Stimulated activated CD4-positive, alpha-beta T cell treated with anti-CD3 and anti-CD28 coated beads, Interleukin-2, amount 100 ng/mL, for 4 hours (primary cell): ENCODE data around the gene C12orf76.
"Not testable (repeated sequence)": the region's sequence is repeated elsewhere in the genome, so short reads cannot be mapped to it uniquely, and the experiment has no call there.

Experiments used
- DNase-seq: peaks from one replicate; pipeline ENCODE4 v3.0.0-alpha.2; 2020; ENCODE audit warnings: low read depth

C12orf76 gene

GRCh38 chr12:110065540-110065939, 17.2 kb upstream of the C12orf76 start:
- no peak for DNase-seq

GRCh38 chr12:110062241-110062640, 13.9 kb upstream of the C12orf76 start:
- DNase-seq: no peak

DNA sequence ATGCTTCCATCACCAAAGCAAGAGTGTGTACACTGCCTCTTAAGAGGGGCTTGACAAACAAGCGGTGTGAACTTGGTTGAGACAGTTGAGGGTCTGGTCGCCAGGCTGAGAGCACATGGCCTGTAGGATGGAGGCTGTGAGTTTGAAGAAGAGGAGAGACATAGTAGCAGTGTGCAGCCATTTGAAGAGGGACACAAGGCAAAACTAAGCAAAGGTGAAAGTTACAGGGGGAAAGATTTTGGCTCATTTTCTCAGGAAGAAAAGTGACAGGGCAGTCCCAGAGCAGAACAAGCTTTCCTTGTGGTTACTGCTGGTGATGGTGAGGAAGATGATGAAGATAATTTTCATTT, 11.3 kb upstream of the C12orf76 start:
- no peak for DNase-seq

DNA sequence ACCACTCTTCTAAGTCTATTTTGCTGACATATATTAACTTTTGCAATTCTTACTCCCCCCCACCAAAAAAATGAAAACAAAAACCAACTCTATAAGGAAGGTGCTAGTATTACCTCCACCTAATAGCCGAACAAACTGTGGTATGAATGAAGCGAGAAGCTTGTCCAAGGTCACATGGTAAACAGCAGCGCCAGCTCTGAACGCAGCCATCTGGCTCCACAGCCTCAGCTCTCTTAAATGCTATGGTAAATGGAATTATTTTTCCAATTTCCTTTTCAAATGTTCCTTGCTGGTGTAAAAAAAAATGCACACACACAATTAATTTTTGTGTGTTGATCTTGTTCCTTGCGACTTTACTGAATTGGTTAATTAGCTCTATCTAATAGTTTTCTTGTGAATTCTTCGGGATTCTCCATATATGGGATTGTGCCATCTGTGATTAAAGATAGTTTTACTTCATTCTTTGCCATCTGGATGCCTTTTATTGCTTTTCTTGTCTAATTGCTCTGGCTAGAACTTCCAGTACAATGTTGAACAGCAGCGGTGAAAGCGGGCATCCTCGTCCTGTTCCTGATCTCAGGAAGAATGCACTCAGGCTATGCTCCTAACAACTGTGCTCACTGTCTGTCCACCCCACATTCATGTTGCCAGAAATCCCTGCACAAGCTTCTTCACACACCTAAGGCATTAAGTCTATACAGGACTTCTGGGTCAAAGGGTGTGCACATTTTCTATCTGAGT, 10.7 kb upstream of the C12orf76 start:
- no peak for DNase-seq

DNA sequence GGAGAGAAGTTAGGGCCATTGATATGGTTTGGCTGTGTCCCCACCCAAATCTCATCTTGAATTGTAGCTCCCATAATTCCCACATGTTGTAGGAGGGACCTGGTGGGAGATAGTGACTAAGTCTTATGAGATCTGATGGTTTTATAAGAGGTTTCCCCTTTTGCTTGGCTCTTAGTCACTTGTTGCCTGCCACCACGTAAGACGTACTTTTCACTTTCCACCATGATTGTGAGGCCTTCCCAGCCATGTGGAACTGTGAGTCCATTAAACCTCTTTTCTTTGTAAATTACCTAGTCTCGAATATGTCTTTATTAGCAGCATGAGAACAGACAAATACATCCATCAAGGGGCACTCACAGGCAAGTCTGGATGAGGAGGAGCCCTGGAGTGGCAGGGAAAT, 8.3 kb upstream of the C12orf76 start:
- not testable (repeated sequence) for DNase-seq

GRCh38 chr12:110055375-110056352, 7.3 kb upstream of the C12orf76 start:
- DNase-seq: not testable (repeated sequence)

DNA sequence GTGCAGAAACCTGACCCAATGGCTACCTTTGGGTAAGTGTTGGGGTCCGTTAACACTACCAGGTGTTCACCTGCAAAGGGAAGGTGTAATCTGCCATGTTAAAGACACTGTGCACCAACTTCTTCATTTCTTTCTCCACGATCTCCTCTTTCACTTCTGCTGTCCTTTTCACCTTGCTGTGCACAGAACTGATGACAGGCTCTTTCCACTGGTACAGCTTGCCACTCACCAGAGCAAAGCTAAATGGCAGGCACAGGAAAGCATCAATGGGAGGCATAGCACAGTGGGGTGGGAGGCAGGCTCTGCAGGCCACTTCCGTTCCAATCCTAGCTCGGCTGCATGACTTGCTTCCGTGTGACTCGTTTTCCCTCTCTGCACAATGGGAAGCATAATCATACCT, 2.6 kb upstream of the C12orf76 start:
- DNase-seq: no peak

GRCh38 chr12:110049666-110050065, 1.3 kb upstream of the C12orf76 start:
- DNase-seq: not testable (repeated sequence)

- DNase-seq: not testable (repeated sequence)
Measured at GRCh38 chr12:110049034-110049433, 712 bp upstream of the C12orf76 start.

GRCh38 chr12:110047297-110047940, 903 bp downstream of the C12orf76 start:
- DNase-seq: no peak

DNA sequence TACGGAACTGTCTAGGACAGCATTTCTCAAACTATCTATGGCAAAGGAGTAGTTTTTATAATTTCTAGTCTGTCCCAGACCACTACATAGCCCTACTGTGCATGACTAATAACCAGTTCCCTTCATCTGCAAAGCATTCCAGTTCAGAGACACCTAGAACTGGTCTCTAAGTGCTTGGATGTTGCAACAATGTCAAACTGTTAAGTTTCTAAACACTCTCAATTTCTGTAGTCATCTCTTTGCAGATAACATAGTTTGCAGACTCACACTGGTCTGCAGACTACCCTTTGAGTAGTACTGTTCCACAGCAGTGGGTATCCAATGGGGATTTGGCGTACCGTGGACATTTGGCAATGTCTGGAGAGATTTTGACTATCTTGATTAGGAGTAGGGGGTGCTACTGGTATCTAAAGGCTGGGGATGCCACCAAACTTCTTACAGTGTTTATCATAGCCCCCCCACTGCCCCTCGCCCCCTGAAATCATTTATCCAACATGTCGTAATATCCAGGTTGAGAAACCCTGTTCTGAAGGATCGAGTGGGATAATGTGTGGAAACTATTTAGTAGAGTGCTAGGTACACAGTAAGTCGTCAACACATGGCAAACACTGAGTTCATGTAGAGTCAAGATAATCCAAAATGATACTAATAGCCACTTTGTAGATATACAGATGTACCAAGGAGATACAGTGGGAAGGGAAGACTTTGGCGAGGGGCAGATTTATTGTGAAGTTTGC, 1.7 kb downstream of the C12orf76 start:
- no peak for DNase-seq

- DNase-seq: no peak
Measured at GRCh38 chr12:110042264-110042663, 6.1 kb downstream of the C12orf76 start.

DNA sequence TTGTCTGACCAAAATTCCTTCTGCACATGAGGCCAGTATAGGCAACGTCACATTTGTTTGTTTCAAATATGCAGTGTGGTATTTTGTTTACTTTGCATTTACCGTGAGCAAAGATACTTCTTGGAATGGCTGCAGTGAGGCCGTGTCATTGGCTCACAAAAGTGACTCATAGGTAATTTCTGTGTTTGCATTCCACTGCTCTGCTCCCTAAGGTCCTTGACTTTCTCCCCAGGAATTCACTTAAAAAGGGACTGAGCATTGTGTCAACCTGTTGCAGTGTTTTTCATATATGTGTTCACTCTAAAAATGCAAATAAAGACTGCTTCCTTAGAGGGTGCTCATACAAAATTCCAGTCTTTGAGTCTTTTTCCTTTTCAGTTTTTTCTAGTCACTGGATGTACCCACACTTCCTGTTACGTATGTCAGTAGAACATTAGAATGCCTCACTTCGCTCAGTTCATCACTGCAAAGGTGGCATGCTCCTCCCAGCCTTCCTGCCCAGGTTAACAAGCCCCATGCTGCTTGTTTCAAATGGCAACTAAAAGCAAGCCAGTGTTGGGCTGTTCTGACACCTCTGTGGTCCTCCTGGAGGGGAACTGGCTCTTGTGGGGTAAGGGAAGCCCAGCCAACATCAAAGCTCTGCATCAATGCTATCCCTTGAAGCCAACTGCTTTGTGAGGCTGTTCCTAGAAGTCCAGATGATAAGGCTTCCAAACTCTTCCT, 9.1 kb downstream of the C12orf76 start:
- DNase-seq: peak; percentile 11

- no peak for DNase-seq
Measured at GRCh38 chr12:110038741-110039084, 9.6 kb downstream of the C12orf76 start.

DNA sequence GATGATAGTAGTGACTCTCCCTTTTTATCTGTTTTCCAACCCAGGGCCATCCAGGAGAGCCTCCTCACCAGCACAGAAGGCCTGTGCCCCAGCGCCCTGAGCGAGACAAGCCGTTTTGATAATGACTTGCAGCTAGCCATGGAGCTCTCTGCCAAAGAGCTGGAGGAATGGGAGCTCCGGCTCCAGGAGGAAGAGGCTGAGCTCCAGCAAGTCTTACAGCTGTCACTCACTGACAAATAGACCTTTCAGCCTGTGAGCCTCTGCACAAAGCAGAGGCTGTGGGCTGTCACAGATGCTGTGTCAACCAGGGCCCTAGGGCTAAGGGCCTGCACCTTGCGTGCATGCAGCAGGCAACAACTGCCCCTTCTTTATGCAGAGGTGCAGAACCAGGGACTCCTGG, 11.0 kb downstream of the C12orf76 start:
- no peak for DNase-seq

GRCh38 chr12:110035534-110036104, 12.7 kb downstream of the C12orf76 start:
- no peak for DNase-seq

DNA sequence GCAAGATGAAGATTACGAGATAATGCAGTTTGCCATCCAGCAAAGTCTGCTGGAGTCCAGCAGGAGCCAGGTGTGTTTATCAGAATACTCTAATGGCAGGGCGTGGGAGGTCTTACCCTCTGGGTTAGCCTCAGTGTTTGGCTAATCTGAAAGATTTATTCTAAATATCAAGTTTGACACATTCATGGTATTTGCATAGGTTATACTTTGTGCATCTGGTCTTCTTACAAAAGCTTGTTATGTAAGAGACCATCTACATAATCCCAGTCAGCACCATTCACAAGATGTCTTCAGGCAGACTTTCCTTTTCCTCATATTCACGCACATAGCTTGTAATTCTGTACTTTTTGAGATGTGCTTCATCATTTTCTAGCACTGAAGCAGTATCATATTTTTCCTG, 14.4 kb downstream of the C12orf76 start:
- DNase-seq: no peak

- no peak for DNase-seq
Measured at GRCh38 chr12:110029290-110029815, 19.0 kb downstream of the C12orf76 start.

DNA sequence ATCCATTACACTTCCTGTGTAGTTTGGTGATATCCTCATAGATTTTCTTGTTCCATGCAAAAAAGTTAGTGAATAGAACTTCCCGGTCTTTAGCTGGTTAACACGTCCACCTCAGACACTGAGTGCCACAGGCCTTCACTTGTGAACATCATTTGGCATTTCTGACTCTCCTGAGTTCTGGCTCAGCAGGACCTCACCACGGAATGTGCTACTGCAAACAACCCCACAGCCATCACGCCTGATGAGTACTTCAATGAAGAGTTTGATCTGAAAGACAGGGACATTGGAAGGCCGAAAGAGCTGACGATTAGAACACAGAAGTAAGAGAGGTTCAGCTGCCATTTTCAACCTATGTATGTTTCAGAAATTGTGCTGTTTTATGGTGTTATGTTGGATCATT, 20.0 kb downstream of the C12orf76 start:
- DNase-seq: no peak

DNA sequence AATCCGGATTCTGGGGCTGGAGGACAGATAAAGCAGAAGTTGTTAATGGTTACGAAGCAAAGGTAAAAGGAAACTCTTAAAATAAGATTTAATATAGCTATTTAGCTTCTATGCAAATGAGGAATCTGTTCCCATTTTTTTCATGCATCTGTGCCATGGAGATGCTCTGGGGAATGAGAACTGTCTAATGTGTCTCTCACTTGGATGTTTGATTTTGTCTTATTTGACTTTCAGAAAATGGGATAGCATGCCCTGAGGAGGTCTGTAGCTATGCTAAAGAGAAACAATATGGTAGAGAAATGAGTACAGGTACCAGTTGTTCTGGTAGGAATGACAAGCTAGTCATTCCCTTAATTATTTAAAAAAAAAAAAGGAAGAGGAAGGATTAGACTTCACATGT, 24.3 kb downstream of the C12orf76 start:
- DNase-seq: no peak
